H1 (cell line): ENCODE results near the gene COL26A1. TPM values are rescaled to one million over a fixed set of nuclear protein-coding genes. Genes with fewer than 3 reads are reported as not detected.

Experiments used
- RXRA ChIP-seq: IDR thresholded peaks from 2 replicates; pipeline ENCODE4 v1.6.1; 2011; ENCODE audit warnings: low read depth, mild to moderate bottlenecking, low read length, moderate library complexity; ENCODE audit not compliant: insufficient read depth
- polyA plus RNA-seq, 7 experiments: library from polyadenylated mRNA; depleted of rRNA in 3 of 7; stranded (reverse) in 5 of 7; unstranded in 2 of 7; fragments of >200 nt in 5 of 7; fragments of 200-250 nt in 2 of 7; gene quantifications; 1 replicate in 5 of 7; 2 replicates in 1 of 7; 4 replicates in 1 of 7; pipeline versions ENCODE4 v1.2.1 to v1.2.3, GENCODE V29; 2011 to 2013; ENCODE audit warnings: missing spikeins in 2 of 7, mixed read lengths in 2 of 7
- total RNA-seq: library from RNA; stranded (reverse); fragmentation: NEBNext Ultra II Directional; extraction: Animal tissue kit (Norgen Biotek cat#: 25700); gene quantifications from 2 replicates; pipeline ENCODE4 v1.2.1, GENCODE V29; 2021

The COL26A1 gene
- total and polyA plus RNA-seq, 2 of the 8 experiments (the other 6 are each of a cell fraction or from before 2014, with no cell fraction given): 51.1 to 68.8 TPM

GRCh38 chr7:101393865-101394264 is 31.2 kb downstream of the COL26A1 start (continued):
- no peak for TF ChIP-seq RXRA
